SK-N-SH treated with all-trans-retinoic acid at 6 μM for 48 hours (cell line): ENCODE data around the gene NXPH4.

Source experiments
- ATAC-seq: fragments of 200-7000 bp; cut with Tn5 transposase; 3 replicates; pipeline ENCODE4 v1.9.1; 2020; ENCODE audit warnings: mild to moderate bottlenecking, moderate library complexity
- ARNTL ChIP-seq: fragments of 450-650 bp; formaldehyde crosslinking; IDR thresholded peaks from 2 replicates; pipeline ENCODE4 v1.5.0; 2020; ENCODE audit warnings: low read depth, mild to moderate bottlenecking, moderate library complexity, borderline replicate concordance
- CREB5 ChIP-seq: fragments of 250-450 bp; sonication (Bioruptor Pico); IDR thresholded peaks from 2 replicates; pipeline ENCODE4 v1.5.1; 2020; ENCODE audit warnings: low read depth, mild to moderate bottlenecking, moderate library complexity
- CSDC2 ChIP-seq: fragments of 250-450 bp; sonication (Bioruptor Pico); IDR thresholded peaks from 2 replicates; pipeline ENCODE4 v1.5.0; 2020; ENCODE audit warnings: mild to moderate bottlenecking, moderate library complexity
- CSRNP3 ChIP-seq: fragments of 250-450 bp; sonication (Bioruptor Pico); IDR thresholded peaks from 2 replicates; pipeline ENCODE4 v1.5.1; 2021; ENCODE audit warnings: mild to moderate bottlenecking, moderate library complexity
- GLIS3 ChIP-seq: fragments of 250-450 bp; sonication (Bioruptor Pico); IDR thresholded peaks from 2 replicates; pipeline ENCODE4 v1.5.0; 2020; ENCODE audit warnings: mild to moderate bottlenecking, moderate library complexity
- ISL1 ChIP-seq: fragments of 250-450 bp; sonication (Bioruptor Pico); IDR thresholded peaks from 2 replicates; pipeline ENCODE4 v2.1.2; 2022; ENCODE audit warnings: mild to moderate bottlenecking, moderate library complexity
- OSR1 ChIP-seq: fragments of 250-450 bp; sonication (Bioruptor Pico); IDR thresholded peaks from 2 replicates; pipeline ENCODE4 v1.8.0; 2022; ENCODE audit warnings: moderate library complexity, mild to moderate bottlenecking, inconsistent platforms
- PATZ1 ChIP-seq: fragments of 250-450 bp; sonication (Bioruptor Pico); IDR thresholded peaks from 2 replicates; pipeline ENCODE4 v1.8.0; 2020; ENCODE audit warnings: mild to moderate bottlenecking, moderate library complexity, borderline replicate concordance
- POU6F1 ChIP-seq: fragments of 250-450 bp; sonication (Bioruptor Pico); IDR thresholded peaks from 2 replicates; pipeline ENCODE4 v1.8.0; 2021; ENCODE audit warnings: low read depth, mild to moderate bottlenecking, moderate library complexity, borderline replicate concordance
- PPARA ChIP-seq: fragments of 250-450 bp; sonication (Bioruptor Pico); IDR thresholded peaks from 2 replicates; pipeline ENCODE4 v1.5.0; 2020; ENCODE audit warnings: mild to moderate bottlenecking, borderline replicate concordance
- RARB ChIP-seq: fragments of 250-450 bp; sonication (Bioruptor Pico); IDR thresholded peaks from 2 replicates; pipeline ENCODE4 v1.8.0; 2021; ENCODE audit warnings: mild to moderate bottlenecking, moderate library complexity
- SNAI2 ChIP-seq: fragments of 250-450 bp; sonication (Bioruptor Pico); IDR thresholded peaks from 2 replicates; pipeline ENCODE4 v1.5.0; 2020; ENCODE audit warnings: mild to moderate bottlenecking, moderate library complexity
- TCF4 ChIP-seq: fragments of 250-450 bp; sonication (Bioruptor Pico); IDR thresholded peaks from 2 replicates; pipeline ENCODE4 v1.8.0; 2021; ENCODE audit warnings: mild to moderate bottlenecking, moderate library complexity, borderline replicate concordance
- TOX ChIP-seq: fragments of 250-450 bp; sonication (Bioruptor Pico); IDR thresholded peaks from 2 replicates; pipeline ENCODE4 v1.8.0; 2021; ENCODE audit warnings: mild to moderate bottlenecking, moderate library complexity, borderline replicate concordance
- TSHZ2 ChIP-seq: fragments of 250-450 bp; sonication (Bioruptor Pico); IDR thresholded peaks from 2 replicates; pipeline ENCODE4 v1.5.0; 2020; ENCODE audit warnings: mild to moderate bottlenecking, moderate library complexity
- ZC3H10 ChIP-seq: fragments of 250-450 bp; sonication (Bioruptor Pico); IDR thresholded peaks from 2 replicates; pipeline ENCODE4 v1.5.1; 2021; ENCODE audit warnings: mild to moderate bottlenecking, moderate library complexity
- ZFP3 ChIP-seq: fragments of 250-450 bp; sonication (Bioruptor Pico); IDR thresholded peaks from 2 replicates; pipeline ENCODE4 v1.5.0; 2020; ENCODE audit warnings: mild to moderate bottlenecking, moderate library complexity
- ZFP30 ChIP-seq: fragments of 450-650 bp; formaldehyde crosslinking; IDR thresholded peaks from 2 replicates; pipeline ENCODE4 v1.5.0; 2022; ENCODE audit warnings: mild to moderate bottlenecking, moderate library complexity
- ZNF565 ChIP-seq: fragments of 450-650 bp; formaldehyde crosslinking; conservative IDR thresholded peaks from 2 replicates; pipeline ENCODE4 v1.5.0; 2020; ENCODE audit warnings: low read depth, mild to moderate bottlenecking, moderate library complexity
- ZNF70 ChIP-seq: fragments of 450-650 bp; formaldehyde crosslinking; IDR thresholded peaks from 2 replicates; pipeline ENCODE4 v1.5.0; 2020; ENCODE audit warnings: mild to moderate bottlenecking, moderate library complexity
- ZNF8 ChIP-seq: fragments of 450-650 bp; formaldehyde crosslinking; IDR thresholded peaks from 2 replicates; pipeline ENCODE4 v1.5.0; 2020; ENCODE audit warnings: mild to moderate bottlenecking, moderate library complexity

The NXPH4 gene

GRCh38 chr12:57196956-57197355 is 19.6 kb upstream of the NXPH4 start:
- no peak for ATAC-seq
- no peak for TF ChIP-seq TSHZ2 (CRISPR knock-in tag)
- no peak for TF ChIP-seq ZFP3 (CRISPR knock-in tag)
- no peak for TF ChIP-seq PATZ1
- no peak for TF ChIP-seq SNAI2
- TF ChIP-seq ZNF565: no peak
- no peak for TF ChIP-seq ZNF70 (CRISPR knock-in tag)

- no peak for ATAC-seq
- TF ChIP-seq GLIS3 (CRISPR knock-in tag) (no peak), ZNF565 (no peak), ZNF70 (CRISPR knock-in tag) (no peak), ARNTL (CRISPR knock-in tag) (no peak), OSR1 (no peak)
Observed at GRCh38 chr12:57198329-57198728, 18.3 kb upstream of the NXPH4 start.

GRCh38 chr12:57199191-57199590 is 17.4 kb upstream of the NXPH4 start:
- no peak for ATAC-seq
- no peak for TF ChIP-seq GLIS3 (CRISPR knock-in tag)
- TF ChIP-seq ZNF70 (CRISPR knock-in tag): no peak
- TF ChIP-seq ZFP3 (CRISPR knock-in tag): no peak
- TF ChIP-seq CREB5 (CRISPR knock-in tag): no peak
- no peak for TF ChIP-seq RARB (CRISPR knock-in tag)
- no peak for TF ChIP-seq TCF4 (CRISPR knock-in tag)
- no peak for TF ChIP-seq SNAI2
- no peak for TF ChIP-seq POU6F1 (CRISPR knock-in tag)
- no peak for TF ChIP-seq ZC3H10 (CRISPR knock-in tag)
- no peak for TF ChIP-seq ISL1 (CRISPR knock-in tag)
- TF ChIP-seq ZNF8: no peak
- TF ChIP-seq PPARA (CRISPR knock-in tag): no peak
- no peak for TF ChIP-seq OSR1
- no peak for TF ChIP-seq ZFP30 (CRISPR knock-in tag)
- no peak for TF ChIP-seq ZNF565
- TF ChIP-seq TOX: no peak
- TF ChIP-seq ARNTL (CRISPR knock-in tag): no peak
- no peak for TF ChIP-seq PATZ1
- no peak for TF ChIP-seq CSRNP3 (CRISPR knock-in tag)
- no peak for TF ChIP-seq CSDC2 (CRISPR knock-in tag)
